Activated naive CD8-positive, alpha-beta T cell treated with anti-CD3 and anti-CD28 coated beads for 36 hours (primary cell): ENCODE data around the gene NEB. TPM values are rescaled to one million over a fixed set of nuclear protein-coding genes. Genes with fewer than 3 reads are reported as not detected.
"Not testable (repeated sequence)": the region's sequence is repeated elsewhere in the genome, so short reads cannot be mapped to it uniquely, and the experiment has no call there.

Experiments used
- DNase-seq: peaks from one replicate; pipeline ENCODE4 v3.0.0; 2021
- H3K27ac Mint-ChIP-seq: one replicate; pipeline ENCODE4 v1.8.0; 2022; ENCODE audit warnings: mild to moderate bottlenecking, moderate library complexity, mixed read lengths
- H3K27me3 Mint-ChIP-seq: one replicate; pipeline ENCODE4 v1.8.0; 2022; ENCODE audit warnings: mild to moderate bottlenecking, mixed read lengths
- H3K36me3 Mint-ChIP-seq: one replicate; pipeline ENCODE4 v1.8.0; 2021; ENCODE audit warnings: mild to moderate bottlenecking, mixed read lengths
- H3K4me1 Mint-ChIP-seq: one replicate; pipeline ENCODE4 v1.8.0; 2021; ENCODE audit warnings: mixed read lengths
- H3K4me3 Mint-ChIP-seq: one replicate; pipeline ENCODE4 v1.8.0; 2022; ENCODE audit warnings: mild to moderate bottlenecking, moderate library complexity, mixed read lengths
- H3K9me3 Mint-ChIP-seq: one replicate; pipeline ENCODE4 v1.8.0; 2022; ENCODE audit warnings: mixed read lengths
- total RNA-seq, 2 experiments: library from RNA; stranded (reverse); gene quantifications; one replicate each; pipeline ENCODE4 v1.2.3, GENCODE V29; 2021

The NEB gene
- total RNA-seq, 2 experiments from 2014 or later, result 0.06 to 0.20 TPM

DNA sequence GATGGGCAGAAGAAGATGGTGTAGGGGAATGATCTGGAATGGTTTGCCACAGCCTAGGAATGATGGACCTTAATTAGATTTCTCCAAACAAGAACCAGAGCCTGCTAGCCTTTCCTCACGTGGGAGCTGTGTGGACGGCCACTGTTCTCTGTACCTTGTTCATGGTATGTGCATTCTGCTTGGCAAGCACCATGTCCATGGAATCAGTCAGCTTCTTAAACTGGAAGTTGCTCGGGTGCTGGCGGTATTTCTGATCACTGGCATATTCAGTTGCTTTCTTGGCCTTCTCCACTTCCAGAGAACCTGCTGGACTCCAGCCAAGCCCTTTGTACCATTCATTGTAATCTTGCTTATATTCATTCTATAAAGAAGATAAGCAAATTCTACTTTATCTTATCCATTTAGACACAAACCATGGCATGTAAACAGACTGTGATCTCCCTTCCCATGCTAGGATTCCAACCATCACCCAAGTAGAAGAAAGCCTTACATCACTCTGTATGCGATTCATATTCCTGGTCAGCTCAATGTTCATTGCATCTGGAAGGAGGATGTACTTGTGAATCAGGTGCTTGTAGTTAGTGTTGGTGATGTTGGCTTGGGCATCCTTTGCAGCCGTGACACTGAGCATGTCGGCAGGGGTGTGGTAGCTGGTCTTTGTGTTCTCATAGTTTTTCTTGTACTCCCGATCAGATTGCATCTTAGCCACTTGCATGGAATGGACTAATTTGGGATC is 78.4 kb downstream of the NEB start:
- no peak for DNase-seq
- Mint-ChIP-seq H3K4me1 (no peaks in the 10 kb centered on the region), H3K27ac (no peak overlapping the region), H3K27me3 (no peaks in the 10 kb centered on the region), H3K4me3 (no peak overlapping the region), H3K36me3 (no peaks in the 10 kb centered on the region), H3K9me3 (no peaks in the 10 kb centered on the region)

DNA sequence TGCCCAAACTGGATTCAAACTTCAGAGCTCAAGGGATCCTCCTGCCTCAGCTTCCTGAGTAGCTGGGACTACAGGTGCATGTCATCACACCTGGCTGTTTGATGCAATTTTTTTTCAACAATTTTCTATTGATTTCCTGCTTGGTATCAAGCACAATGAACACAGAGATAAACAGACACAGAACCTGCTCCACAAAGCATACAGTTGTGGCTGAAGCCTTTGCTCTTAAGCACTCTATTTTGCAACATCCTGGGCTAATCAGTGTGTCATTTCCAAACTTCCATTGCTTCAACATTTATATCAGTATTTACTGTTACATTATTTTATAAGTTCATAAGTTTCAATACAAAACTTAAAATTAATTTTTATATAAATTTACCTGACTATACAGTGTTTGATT is 79.4 kb downstream of the NEB start:
- no peak overlapping the region for H3K27ac Mint-ChIP-seq
- no peak overlapping the region for H3K4me3 Mint-ChIP-seq
- no peaks in the 10 kb centered on the region for H3K9me3 Mint-ChIP-seq
- H3K36me3 Mint-ChIP-seq, result no peaks in the 10 kb centered on the region
- no peaks in the 10 kb centered on the region for H3K4me1 Mint-ChIP-seq
- no peaks in the 10 kb centered on the region for H3K27me3 Mint-ChIP-seq
- no peak for DNase-seq

DNA sequence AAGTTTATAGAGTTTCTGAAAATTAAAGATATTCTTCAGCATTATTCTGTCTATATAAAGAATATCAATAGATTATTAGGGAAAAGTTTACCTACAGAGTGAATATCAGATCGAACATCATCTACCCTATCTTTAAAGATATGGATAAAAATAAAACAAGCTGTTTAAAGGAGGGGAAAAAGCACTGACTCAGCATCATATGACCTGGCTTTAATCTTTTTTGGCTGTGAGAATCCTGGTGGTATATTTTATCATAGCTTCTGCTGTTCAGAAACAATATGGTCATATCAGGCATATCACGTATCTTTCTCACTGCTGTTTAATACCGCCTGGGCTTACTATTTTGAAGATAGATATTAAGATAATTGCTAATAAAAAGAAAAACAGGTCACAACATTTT is 80.2 kb downstream of the NEB start:
- Mint-ChIP-seq H3K4me3 (no peak overlapping the region), H3K36me3 (no peaks in the 10 kb centered on the region), H3K27me3 (no peaks in the 10 kb centered on the region), H3K4me1 (no peaks in the 10 kb centered on the region), H3K9me3 (no peaks in the 10 kb centered on the region), H3K27ac (no peak overlapping the region)
- no peak for DNase-seq

DNA sequence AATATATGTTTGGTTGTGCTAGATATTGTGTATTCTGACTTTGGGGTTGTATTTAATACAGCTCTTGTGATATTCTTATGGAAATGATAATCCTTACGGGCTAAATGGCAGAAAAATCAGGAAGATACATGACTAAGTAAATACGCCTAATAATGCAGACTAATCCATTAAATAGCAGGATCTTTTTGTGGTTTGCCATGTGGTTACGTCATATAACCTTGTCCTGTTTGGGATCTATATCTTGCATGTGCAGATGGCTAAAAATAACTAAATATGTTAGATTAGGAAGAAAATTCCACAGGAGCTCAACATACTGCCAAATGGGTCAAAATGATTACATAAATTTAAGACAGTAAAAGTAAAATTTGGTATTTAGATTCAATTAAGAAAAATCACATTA is 83.0 kb downstream of the NEB start:
- Mint-ChIP-seq H3K4me1 (peaks cover 3% of the 10 kb centered on the region), H3K36me3 (peaks cover 3% of the 10 kb centered on the region), H3K4me3 (no peak overlapping the region), H3K27me3 (no peaks in the 10 kb centered on the region), H3K9me3 (peaks cover 2% of the 10 kb centered on the region), H3K27ac (no peak overlapping the region)
- no peak for DNase-seq

DNA sequence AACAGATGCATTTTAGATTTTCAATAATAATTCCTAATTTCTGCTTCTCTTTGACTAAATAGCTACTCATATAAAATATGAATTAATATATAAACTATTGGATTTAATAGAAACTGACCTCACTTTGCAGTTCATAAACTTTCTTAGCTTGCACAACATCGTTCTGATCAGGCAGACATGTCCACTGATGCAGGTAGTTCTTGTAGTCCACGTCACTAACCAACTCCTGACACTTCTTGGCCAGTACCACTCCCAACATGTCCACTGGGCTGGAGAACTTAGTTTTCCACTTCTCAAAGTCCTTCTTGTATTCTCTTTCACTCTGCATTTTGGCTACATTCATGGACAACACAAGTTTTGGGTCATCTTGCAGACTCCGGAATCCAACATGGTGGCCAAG is 83.8 kb downstream of the NEB start:
- no peak for DNase-seq
- peaks cover 3% of the 10 kb centered on the region for H3K4me1 Mint-ChIP-seq
- H3K9me3 Mint-ChIP-seq, result peaks cover 2% of the 10 kb centered on the region
- peaks cover 3% of the 10 kb centered on the region for H3K36me3 Mint-ChIP-seq
- no peaks in the 10 kb centered on the region for H3K27me3 Mint-ChIP-seq
- no peak overlapping the region for H3K27ac Mint-ChIP-seq
- H3K4me3 Mint-ChIP-seq, result no peak overlapping the region

DNA sequence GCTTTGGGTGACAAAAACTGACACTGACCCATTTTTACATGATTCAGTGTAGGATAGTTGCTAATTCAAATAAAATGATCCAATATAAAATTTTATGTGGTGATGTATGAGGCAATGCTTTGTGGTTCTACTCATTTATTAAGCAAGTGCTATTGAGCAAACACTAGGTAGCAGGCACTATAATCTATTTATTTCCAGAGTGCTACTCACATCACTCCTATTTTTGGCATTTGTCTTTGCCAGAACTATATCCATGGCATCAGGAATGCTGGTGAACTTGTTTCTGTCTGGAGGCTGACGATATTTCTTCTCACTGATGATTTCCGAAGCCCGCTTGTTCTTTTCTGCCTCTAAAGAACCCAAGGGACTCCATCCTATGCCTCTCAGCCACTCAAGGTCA is 84.3 kb downstream of the NEB start:
- H3K9me3 Mint-ChIP-seq, result peaks cover 2% of the 10 kb centered on the region

DNA sequence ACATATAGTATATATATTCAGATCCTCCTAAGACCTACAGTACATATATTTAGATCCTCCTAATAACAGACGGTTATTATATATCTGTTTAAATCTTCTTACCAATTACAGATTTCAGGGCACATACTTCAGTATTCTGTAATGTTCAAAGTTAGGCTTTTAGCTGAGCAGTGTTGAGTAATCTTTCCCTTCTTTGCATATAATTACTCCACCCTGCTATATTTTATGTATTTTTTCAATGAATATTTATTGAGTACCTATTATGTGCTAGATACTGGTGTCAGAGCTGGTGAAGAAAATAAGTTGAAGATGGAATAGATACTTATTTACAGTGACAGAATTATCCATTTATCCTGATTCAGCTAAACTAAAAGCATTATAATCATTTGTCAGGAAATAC is 84.9 kb downstream of the NEB start:
- no peak for DNase-seq
- peaks cover 3% of the 10 kb centered on the region for H3K4me1 Mint-ChIP-seq
- H3K27ac Mint-ChIP-seq, result no peak overlapping the region
- H3K27me3 Mint-ChIP-seq, result no peaks in the 10 kb centered on the region
- H3K9me3 Mint-ChIP-seq, result peaks cover 2% of the 10 kb centered on the region
- no peak overlapping the region for H3K4me3 Mint-ChIP-seq
- H3K36me3 Mint-ChIP-seq, result peaks cover 3% of the 10 kb centered on the region

More for the DNA sequence above, 84.3 kb downstream of the NEB start:
- H3K36me3 Mint-ChIP-seq, result peaks cover 3% of the 10 kb centered on the region
- no peak for DNase-seq
- peaks cover 3% of the 10 kb centered on the region for H3K4me1 Mint-ChIP-seq
- no peaks in the 10 kb centered on the region for H3K27me3 Mint-ChIP-seq
- no peak overlapping the region for H3K4me3 Mint-ChIP-seq
- no peak overlapping the region for H3K27ac Mint-ChIP-seq

DNA sequence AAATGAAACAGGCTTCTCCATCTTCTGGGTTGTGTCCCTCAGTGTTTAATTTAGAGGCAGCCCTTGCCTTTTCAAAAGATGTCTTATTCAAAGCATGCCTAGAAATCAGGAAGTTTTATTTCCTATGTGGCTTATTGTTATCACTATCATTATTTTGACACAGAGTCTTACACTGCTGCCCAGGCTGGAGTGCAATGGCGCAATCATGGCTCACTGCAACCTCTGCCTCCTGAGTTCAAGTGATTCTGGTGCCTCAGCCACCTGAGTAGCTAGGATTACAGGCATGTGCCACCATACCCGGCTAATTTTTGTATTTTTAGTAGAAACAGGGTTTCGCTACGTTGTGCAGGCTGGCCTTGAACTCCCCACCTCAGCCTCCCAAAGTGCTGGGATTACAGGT is 87.8 kb downstream of the NEB start:
- not testable (repeated sequence) for H3K4me3 Mint-ChIP-seq, H3K27me3 Mint-ChIP-seq, H3K36me3 Mint-ChIP-seq, DNase-seq, H3K9me3 Mint-ChIP-seq, H3K4me1 Mint-ChIP-seq, H3K27ac Mint-ChIP-seq

DNA sequence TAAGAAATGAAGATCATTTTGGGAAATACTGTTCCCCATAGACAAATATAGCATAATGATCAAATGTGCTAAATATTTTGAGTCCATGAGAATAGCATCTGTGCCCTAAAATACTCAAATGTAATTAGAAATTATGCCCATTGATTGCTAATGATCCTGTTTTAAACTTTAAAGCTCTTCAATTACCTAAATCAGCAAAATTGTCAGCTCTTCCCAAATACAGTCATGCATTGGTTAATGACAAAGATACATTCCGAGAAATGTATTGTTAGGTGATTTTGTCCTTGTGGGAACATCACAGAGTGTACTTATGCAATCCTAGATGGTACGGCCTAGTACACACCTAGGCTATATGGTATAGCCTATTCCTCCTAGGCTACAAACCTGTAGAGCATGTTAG is 89.7 kb downstream of the NEB start:
- Mint-ChIP-seq H3K27ac (no peak overlapping the region), H3K27me3 (no peaks in the 10 kb centered on the region), H3K36me3 (peaks cover 3% of the 10 kb centered on the region), H3K9me3 (peaks cover 2% of the 10 kb centered on the region), H3K4me3 (no peak overlapping the region), H3K4me1 (peaks cover 6% of the 10 kb centered on the region)
- DNase-seq, result no peak

DNA sequence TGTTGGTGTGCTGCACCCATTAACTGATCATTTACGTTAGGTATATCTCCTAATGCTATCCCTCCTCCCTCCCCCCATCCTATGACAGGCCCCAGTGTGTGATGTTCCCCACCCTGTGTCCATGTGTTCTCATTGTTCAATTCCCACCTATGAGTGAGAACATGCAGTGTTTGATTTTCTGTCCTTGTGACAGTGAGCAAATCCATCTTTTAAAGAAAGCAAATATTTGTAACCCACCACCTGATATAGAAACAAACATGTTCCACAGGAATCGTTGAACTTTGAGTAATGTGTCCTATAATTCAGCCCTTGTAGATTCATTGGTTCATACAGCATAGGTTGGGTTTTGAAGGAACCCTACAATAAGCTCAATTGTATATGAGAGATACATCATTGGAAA is 92.4 kb downstream of the NEB start:
- not testable (repeated sequence) for H3K36me3 Mint-ChIP-seq, DNase-seq, H3K27me3 Mint-ChIP-seq, H3K9me3 Mint-ChIP-seq, H3K4me3 Mint-ChIP-seq, H3K27ac Mint-ChIP-seq
- peaks cover 30% of the 10 kb centered on the region for H3K4me1 Mint-ChIP-seq

DNA sequence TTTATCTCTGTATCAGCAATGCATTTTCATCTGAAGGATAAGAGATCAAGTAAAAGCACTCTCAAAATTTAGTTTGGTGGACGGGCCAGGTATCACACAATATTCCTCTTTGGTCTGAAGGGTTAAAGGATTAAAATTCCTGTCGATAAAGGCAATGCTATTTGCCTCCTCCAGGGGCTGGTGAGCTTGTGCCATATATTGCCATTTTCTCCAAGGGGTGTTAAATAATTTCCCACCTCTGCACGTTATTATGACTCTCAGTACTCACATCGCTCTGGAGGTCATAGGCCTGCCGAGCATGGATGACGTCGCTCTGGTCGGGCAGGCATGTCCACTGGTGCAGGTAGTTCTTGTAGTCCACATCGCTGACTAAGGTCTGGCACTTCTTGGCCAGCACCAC is 94.2 kb downstream of the NEB start:
- H3K27me3 Mint-ChIP-seq, result no peaks in the 10 kb centered on the region
- H3K27ac Mint-ChIP-seq, result no peak overlapping the region
- no peak overlapping the region for H3K4me3 Mint-ChIP-seq
- DNase-seq, result no peak
- no peaks in the 10 kb centered on the region for H3K9me3 Mint-ChIP-seq
- H3K36me3 Mint-ChIP-seq, result peaks cover 2% of the 10 kb centered on the region
- H3K4me1 Mint-ChIP-seq, result peaks cover 33% of the 10 kb centered on the region

DNA sequence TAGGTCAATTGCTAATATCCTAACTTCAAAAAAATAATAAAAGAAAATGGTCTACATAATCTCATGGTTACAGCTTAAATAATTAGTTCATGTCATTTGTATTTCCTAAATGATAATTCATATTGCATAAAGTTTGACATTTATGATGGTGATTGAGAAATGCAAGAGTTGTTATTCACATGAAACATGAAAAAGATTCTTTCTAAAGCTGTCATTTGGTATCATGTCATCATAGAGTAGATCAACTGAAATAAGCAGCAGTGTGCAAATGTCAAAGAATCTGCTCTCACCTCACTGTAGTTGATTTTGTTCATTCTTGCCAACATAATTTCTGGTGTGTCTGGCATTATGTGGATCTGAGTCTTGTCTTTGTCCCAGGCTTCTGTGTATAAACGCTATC is 95.3 kb downstream of the NEB start:
- Mint-ChIP-seq H3K4me3 (no peak overlapping the region), H3K4me1 (peaks cover 33% of the 10 kb centered on the region), H3K36me3 (peaks cover 5% of the 10 kb centered on the region), H3K9me3 (peaks cover 2% of the 10 kb centered on the region), H3K27ac (no peak overlapping the region), H3K27me3 (no peaks in the 10 kb centered on the region)
- DNase-seq, result no peak

DNA sequence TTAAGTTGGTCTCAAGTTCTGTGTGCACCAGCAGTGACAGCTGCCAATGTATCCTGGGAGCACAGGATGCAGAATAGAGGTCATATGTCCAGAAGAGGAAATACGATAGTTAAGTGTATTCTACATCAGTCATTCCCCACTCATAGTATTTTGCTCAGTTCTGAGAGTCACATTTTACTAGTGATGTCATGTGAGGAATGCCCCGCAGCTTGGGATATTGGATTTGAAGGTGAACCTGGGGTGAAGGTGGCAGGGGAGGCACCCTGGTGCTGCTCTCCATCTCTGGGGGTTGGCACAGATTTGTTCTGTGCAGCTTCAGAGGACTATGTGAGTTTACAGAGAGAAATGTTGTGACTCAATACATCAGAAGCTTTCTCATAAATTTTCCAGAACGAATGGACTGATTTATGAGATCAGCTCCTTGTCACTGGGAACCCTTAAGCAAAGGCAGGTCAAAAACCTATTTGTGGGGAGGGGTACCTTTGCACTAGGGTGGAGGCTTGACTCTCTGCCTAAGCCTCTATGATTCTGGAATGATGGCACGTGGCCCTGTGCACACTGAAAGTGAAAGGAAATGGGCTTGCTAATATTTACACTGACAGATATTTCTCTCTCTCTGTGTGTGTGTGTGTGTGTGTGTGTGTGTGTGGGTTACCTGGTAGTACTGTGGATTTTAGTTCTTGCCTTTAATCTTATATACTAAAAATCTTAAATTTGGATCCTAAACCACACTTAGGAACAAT is 95.9 kb downstream of the NEB start:
- peak; percentile 30 for DNase-seq
- peaks cover 33% of the 10 kb centered on the region for H3K4me1 Mint-ChIP-seq
- no peaks in the 10 kb centered on the region for H3K27me3 Mint-ChIP-seq
- peak overlapping the region; percentile 86 for H3K27ac Mint-ChIP-seq
- H3K4me3 Mint-ChIP-seq, result peak overlapping the region; percentile 35
- H3K9me3 Mint-ChIP-seq, result peaks cover 2% of the 10 kb centered on the region
- peaks cover 6% of the 10 kb centered on the region for H3K36me3 Mint-ChIP-seq

DNA sequence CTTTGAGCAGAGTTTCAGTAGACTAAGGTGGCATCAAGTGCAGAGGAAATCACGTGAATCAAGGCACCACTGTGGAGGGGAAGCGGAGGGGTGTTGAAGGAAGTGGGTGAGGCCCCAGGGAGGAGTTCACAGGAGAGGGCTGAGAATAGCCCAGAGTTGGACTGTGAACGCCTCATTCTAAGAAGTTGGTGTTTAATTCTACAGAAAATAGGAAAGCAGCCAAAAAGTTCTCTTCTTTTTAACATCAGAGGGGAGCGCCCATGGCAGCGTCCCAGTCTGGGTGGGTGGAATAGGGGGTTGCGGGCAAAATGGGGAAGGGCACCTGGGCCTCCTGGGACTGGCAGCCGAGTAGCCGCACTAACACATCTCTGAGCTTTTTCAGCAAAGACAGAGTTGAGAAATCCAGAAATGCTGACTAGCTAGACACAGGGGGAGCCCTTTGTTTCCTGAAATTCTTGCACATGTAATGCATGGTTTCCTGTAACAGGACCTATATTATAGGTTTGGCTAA is 97.0 kb downstream of the NEB start:
- Mint-ChIP-seq H3K9me3 (peaks cover 2% of the 10 kb centered on the region), H3K4me1 (peaks cover 33% of the 10 kb centered on the region)
- DNase-seq, result peak; percentile 58

DNA sequence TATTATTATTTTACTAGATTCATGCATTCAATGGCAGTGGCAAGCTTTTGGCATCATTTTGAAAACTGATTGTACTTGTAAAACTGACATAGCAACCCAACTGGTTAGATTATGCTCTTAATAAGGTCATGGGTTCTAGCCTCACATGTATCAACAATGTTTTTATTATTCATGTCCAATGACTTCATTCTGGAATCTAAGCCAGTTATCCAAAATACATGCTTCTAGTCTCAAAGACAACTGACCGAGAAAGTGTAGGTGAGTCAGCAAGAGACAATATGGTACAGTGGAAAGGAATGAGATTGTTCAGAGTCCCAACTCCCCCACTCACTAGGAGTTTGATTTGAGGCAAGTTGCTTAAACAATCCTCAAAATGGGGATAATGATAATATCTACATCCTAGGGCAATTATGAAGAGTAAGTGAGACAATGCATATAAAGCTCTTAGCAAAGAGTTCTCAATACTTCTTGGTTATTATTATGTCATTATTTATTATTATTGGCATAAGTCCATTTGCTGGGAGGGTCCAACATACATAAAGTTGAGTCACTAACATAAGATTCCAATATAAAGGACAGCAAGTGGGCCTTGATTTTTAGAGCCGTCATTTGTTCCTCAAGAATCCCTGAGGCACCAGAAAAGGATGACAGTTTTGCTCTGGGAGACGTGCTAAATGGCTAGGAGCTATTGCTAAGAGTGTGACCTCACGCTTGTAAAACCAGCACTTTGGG is 99.4 kb downstream of the NEB start:
- peaks cover 32% of the 10 kb centered on the region for H3K4me1 Mint-ChIP-seq
- H3K9me3 Mint-ChIP-seq, result peaks cover 2% of the 10 kb centered on the region

More for the DNA sequence above, 97.0 kb downstream of the NEB start:
- peak overlapping the region; percentile 86 for H3K27ac Mint-ChIP-seq
- H3K4me3 Mint-ChIP-seq, result peak overlapping the region; percentile 61
- no peaks in the 10 kb centered on the region for H3K27me3 Mint-ChIP-seq
- H3K36me3 Mint-ChIP-seq, result peaks cover 6% of the 10 kb centered on the region

More for the DNA sequence above, 99.4 kb downstream of the NEB start:
- H3K27me3 Mint-ChIP-seq, result no peaks in the 10 kb centered on the region
- DNase-seq, result no peak
- H3K4me3 Mint-ChIP-seq, result no peak overlapping the region
- H3K36me3 Mint-ChIP-seq, result peaks cover 6% of the 10 kb centered on the region
- H3K27ac Mint-ChIP-seq, result no peak overlapping the region
